Measurements from ENCODE around the gene TRIM6. TPM values are rescaled to one million over a fixed set of nuclear protein-coding genes. Genes with fewer than 3 reads are reported as not detected.

Gene TRIM6
- polyA plus RNA-seq, 4 donors: 3.4 to 69.0 (median 16.9) TPM

Other genes starting within 250 kb of the TRIM6 start
- gene OR51B6, start 245.1 kb upstream of the TRIM6 start, polyA plus RNA-seq (ENCODE audit: insufficient read length in 4 of 4): not detected
- gene OR51M1, start 212.8 kb upstream of the TRIM6 start, polyA plus RNA-seq (ENCODE audit: insufficient read length in 4 of 4): not detected
- under 1 TPM in 1 of 4 donors, not detected in 3; 0.14 TPM for gene OR51Q1, start 174.5 kb upstream of the TRIM6 start, polyA plus RNA-seq (ENCODE audit: insufficient read length in 4 of 4)
- gene OR51I1, start 155.1 kb upstream of the TRIM6 start, polyA plus RNA-seq (ENCODE audit: insufficient read length in 4 of 4): not detected
- gene OR51I2, start 147.3 kb upstream of the TRIM6 start, polyA plus RNA-seq (ENCODE audit: insufficient read length in 4 of 4): not detected
- not detected for gene OR52D1, start 108.0 kb upstream of the TRIM6 start, polyA plus RNA-seq (ENCODE audit: insufficient read length in 4 of 4)
- gene UBQLN3, start 86.7 kb upstream of the TRIM6 start, polyA plus RNA-seq (ENCODE audit: insufficient read length in 4 of 4): not detected
- gene UBQLNL, start 79.9 kb upstream of the TRIM6 start, polyA plus RNA-seq (ENCODE audit: insufficient read length in 4 of 4): 1 to 10 TPM in 1 of 4 donors, under 1 TPM in 3; 0.33 to 1.2 (median 0.51) TPM
- gene OR52H1, start 48.1 kb upstream of the TRIM6 start, polyA plus RNA-seq (ENCODE audit: insufficient read length in 4 of 4): not detected
- under 1 TPM in 1 of 4 donors, not detected in 3; 0.20 TPM for gene OR52B6, start 15.8 kb upstream of the TRIM6 start, polyA plus RNA-seq (ENCODE audit: insufficient read length in 4 of 4)
- 10 to 100 TPM; 10.4 to 11.1 (median 10.5) TPM for gene TRIM34, start 28.4 kb downstream of the TRIM6 start, polyA plus RNA-seq (ENCODE audit: insufficient read length in 4 of 4)
- gene TRIM5, start 88.4 kb downstream of the TRIM6 start, polyA plus RNA-seq (ENCODE audit: insufficient read length in 4 of 4): 10 to 100 TPM; 39.6 to 45.2 (median 43.2) TPM
- 10 to 100 TPM in 2 of 4 donors, 1 to 10 TPM in 2; 8.4 to 23.5 (median 9.3) TPM for gene TRIM22, start 93.2 kb downstream of the TRIM6 start, polyA plus RNA-seq (ENCODE audit: insufficient read length in 4 of 4)
- gene OR56B1, start 139.8 kb downstream of the TRIM6 start, polyA plus RNA-seq (ENCODE audit: insufficient read length in 4 of 4): not detected
- not detected for gene OR52N4, start 157.6 kb downstream of the TRIM6 start, polyA plus RNA-seq (ENCODE audit: insufficient read length in 4 of 4)
- not detected for gene OR52N5, start 186.7 kb downstream of the TRIM6 start, polyA plus RNA-seq (ENCODE audit: insufficient read length in 4 of 4)
- gene OR52N1, start 194.6 kb downstream of the TRIM6 start, polyA plus RNA-seq (ENCODE audit: insufficient read length in 4 of 4): not detected
- not detected for gene OR52N2, start 212.3 kb downstream of the TRIM6 start, polyA plus RNA-seq (ENCODE audit: insufficient read length in 4 of 4)
- gene OR52E6, start 245.3 kb downstream of the TRIM6 start, polyA plus RNA-seq (ENCODE audit: insufficient read length in 4 of 4): not detected